Thyroid gland (tissue), 4 donors: ENCODE measurements around the gene PIANP.

Experiments
- CTCF ChIP-seq, 6 experiments: fragments of 200-600 bp in 3 of 6; fragments of 450-650 bp in 3 of 6; sonication (generic) in 3 of 6; IDR thresholded peaks; one replicate each; pipeline ENCODE4 v1.5.1; 2016 to 2019; ENCODE audit warnings: antibody characterized with exemption in 6 of 6, mild to moderate bottlenecking in 2 of 6, inconsistent platforms in 1 of 6, moderate library complexity in 1 of 6
- POLR2A ChIP-seq, 2 donors: fragments of 450-650 bp; IDR thresholded peaks; one replicate each; pipeline ENCODE4 v1.6.1; 2017; ENCODE audit warnings: antibody characterized with exemption in 2 of 2, mild to moderate bottlenecking in 2 of 2, moderate library complexity in 1 of 2

DNA sequence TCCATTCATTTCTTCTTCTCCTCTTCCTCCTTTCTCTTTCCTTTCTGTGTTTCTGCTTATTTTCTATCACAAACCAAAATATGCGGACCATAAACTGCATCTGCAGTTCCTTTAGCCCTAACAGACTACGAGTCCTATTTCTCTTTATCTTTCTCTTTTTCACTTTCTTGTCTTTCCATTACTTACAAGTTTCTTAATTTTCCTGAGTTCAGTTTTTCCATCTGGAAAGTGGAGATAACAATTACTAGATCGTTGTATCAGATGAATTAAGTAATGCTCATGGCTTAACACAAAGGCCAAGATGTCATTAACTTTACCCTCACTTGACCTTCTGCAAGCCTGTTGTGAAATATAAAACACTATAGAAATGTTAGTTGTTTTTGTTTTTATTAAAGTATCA is 22.2 kb upstream of the PIANP start:
- TF ChIP-seq CTCF (IDR thresholded peaks at IDR 0.05) (no peak), POLR2A (IDR thresholded peaks at IDR 0.05) (no peak)
